OCI-LY3 (cell line): ENCODE measurements around the gene SIK3.

Experiments
- H2AFZ ChIP-seq: fragments of 200-600, 300-600 bp; shearing (Covaris generic); 2 replicates; pipeline ENCODE4 v1.6.0; 2014; ENCODE audit warnings: antibody characterized with exemption, low read depth, low read length
- H3K27ac ChIP-seq: fragments of 200-600, 300-600 bp; sonication (generic); 2 replicates; pipeline ENCODE4 v1.5.1; 2014; ENCODE audit warnings: mild to moderate bottlenecking, low read length, moderate library complexity, mixed read lengths
- H3K27me3 ChIP-seq: fragments of 200-600, 300-600 bp; sonication (generic); 2 replicates; pipeline ENCODE4 v1.6.1; 2014; ENCODE audit warnings: low read depth, low read length, mixed read lengths
- H3K36me3 ChIP-seq: fragments of 200-600, 300-600 bp; sonication (generic); replicated peaks from 2 replicates; pipeline ENCODE3; 2014; ENCODE audit warnings: low read depth, low read length, mixed read lengths
- H3K4me1 ChIP-seq: fragments of 300-600, 200-600 bp; sonication (generic); 2 replicates; pipeline ENCODE4 v1.6.1; 2014; ENCODE audit warnings: low read length, mixed read lengths
- H3K4me2 ChIP-seq: fragments of 200-600, 300-600 bp; sonication (generic); 2 replicates; pipeline ENCODE4 v1.6.1; 2014; ENCODE audit warnings: low read length, mixed read lengths
- H3K4me3 ChIP-seq: fragments of 300-600, 200-600 bp; sonication (generic); 2 replicates; pipeline ENCODE4 v1.5.1; 2014; ENCODE audit warnings: antibody characterized with exemption, mild to moderate bottlenecking, low read length, moderate library complexity
- H3K79me2 ChIP-seq: fragments of 300-600, 200-600 bp; shearing (Covaris generic); 2 replicates; pipeline ENCODE4 v1.6.1; 2014; ENCODE audit warnings: mild to moderate bottlenecking, low read length, mixed read lengths
- H3K9ac ChIP-seq: fragments of 300-600, 200-600 bp; shearing (Covaris generic); 2 replicates; pipeline ENCODE4 v1.6.0; 2014; ENCODE audit warnings: mild to moderate bottlenecking, low read length, moderate library complexity
- H3K9me3 ChIP-seq: fragments of 200-600, 300-600 bp; shearing (Covaris generic); 2 replicates; pipeline ENCODE4 v1.6.1; 2014; ENCODE audit warnings: low read length, mixed read lengths; ENCODE audit not compliant: insufficient read depth
- H4K20me1 ChIP-seq: fragments of 200-600, 300-600 bp; sonication (generic); 2 replicates; pipeline ENCODE4 v1.6.1; 2016; ENCODE audit warnings: low read length, mixed read lengths; ENCODE audit not compliant: insufficient read depth
- EZH2phosphoT487 ChIP-seq: fragments of 200-600 bp; shearing (Covaris generic); IDR thresholded peaks from 2 replicates; pipeline ENCODE4 v1.6.1; 2018; ENCODE audit warnings: antibody characterized with exemption, mixed run types, low read depth
- TF ChIP-seq, protein P1 (sequence below): fragments of 200-600, 300-600 bp; sonication (generic); IDR thresholded peaks from 2 replicates; pipeline ENCODE4 v1.5.1; 2014; ENCODE audit warnings: antibody characterized with exemption, low read length, low read depth

SIK3 gene

DNA sequence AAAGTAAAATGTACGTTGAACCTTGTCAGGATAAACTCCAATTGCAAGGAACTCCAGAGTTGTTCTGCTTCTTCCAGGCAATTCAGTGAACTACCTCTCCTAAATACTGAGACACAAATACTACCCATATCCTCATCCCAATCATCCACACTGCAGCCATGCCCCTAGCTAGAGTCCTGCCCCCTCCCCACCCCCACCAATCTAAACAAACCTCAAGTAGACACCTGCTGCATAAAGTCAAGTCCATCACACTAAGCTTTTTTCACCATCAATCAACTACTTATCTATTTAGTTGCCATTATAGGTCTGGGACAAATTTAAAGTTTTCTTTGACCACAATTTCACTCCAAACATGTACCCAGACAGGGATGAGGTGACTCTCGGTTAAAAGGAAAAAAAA, 167.6 kb downstream of the SIK3 start:
- Histone ChIP-seq H3K4me2 (no peak overlapping the region), H2AFZ (no peak overlapping the region), H3K9ac (no peak overlapping the region), H3K9me3 (no peaks in the 10 kb centered on the region), H3K27me3 (peaks cover 8% of the 10 kb centered on the region; the same call in 1 of the 2 replicates), H3K4me1 (peaks cover 14% of the 10 kb centered on the region), H4K20me1 (peaks cover 32% of the 10 kb centered on the region), H3K79me2 (no peaks in the 10 kb centered on the region), H3K27ac (no peak overlapping the region), H3K4me3 (no peak overlapping the region), H3K36me3 (peaks cover 5% of the 10 kb centered on the region)
- TF ChIP-seq, protein P1, sequence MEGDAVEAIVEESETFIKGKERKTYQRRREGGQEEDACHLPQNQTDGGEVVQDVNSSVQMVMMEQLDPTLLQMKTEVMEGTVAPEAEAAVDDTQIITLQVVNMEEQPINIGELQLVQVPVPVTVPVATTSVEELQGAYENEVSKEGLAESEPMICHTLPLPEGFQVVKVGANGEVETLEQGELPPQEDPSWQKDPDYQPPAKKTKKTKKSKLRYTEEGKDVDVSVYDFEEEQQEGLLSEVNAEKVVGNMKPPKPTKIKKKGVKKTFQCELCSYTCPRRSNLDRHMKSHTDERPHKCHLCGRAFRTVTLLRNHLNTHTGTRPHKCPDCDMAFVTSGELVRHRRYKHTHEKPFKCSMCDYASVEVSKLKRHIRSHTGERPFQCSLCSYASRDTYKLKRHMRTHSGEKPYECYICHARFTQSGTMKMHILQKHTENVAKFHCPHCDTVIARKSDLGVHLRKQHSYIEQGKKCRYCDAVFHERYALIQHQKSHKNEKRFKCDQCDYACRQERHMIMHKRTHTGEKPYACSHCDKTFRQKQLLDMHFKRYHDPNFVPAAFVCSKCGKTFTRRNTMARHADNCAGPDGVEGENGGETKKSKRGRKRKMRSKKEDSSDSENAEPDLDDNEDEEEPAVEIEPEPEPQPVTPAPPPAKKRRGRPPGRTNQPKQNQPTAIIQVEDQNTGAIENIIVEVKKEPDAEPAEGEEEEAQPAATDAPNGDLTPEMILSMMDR, result no peak
- no peak for TF ChIP-seq EZH2phosphoT487

DNA sequence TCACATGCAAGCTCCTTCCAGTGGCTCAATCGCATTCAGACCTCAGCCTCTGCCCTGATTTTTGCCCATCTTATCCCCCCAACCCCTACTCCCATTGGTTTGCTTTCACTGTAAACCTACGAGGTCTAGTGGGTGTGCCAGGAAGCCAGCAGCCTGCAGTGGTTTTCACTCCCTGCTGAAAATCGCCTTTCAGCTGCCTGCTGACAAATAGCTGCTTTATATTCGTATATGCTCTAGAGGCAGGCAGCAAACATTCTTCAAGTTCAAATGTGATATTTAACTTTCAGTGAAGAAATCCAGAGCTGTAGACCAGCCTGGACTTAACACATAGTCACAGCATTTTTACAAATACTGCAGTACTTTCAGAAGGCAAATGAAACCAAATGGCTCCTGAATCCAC, 168.1 kb downstream of the SIK3 start:
- no peak overlapping the region for H3K4me3 ChIP-seq
- no peak overlapping the region for H2AFZ ChIP-seq
- TF ChIP-seq, protein P1, result no peak
- no peak for TF ChIP-seq EZH2phosphoT487
- H3K4me2 ChIP-seq, result no peak overlapping the region
- H3K79me2 ChIP-seq, result no peaks in the 10 kb centered on the region
- peaks cover 14% of the 10 kb centered on the region for H3K4me1 ChIP-seq
- H3K27me3 ChIP-seq, result peaks cover 8% of the 10 kb centered on the region; the same call in 1 of the 2 replicates
- no peak overlapping the region for H3K9ac ChIP-seq
- H3K36me3 ChIP-seq, result peaks cover 5% of the 10 kb centered on the region
- H4K20me1 ChIP-seq, result peaks cover 32% of the 10 kb centered on the region
- H3K27ac ChIP-seq, result no peak overlapping the region
- no peaks in the 10 kb centered on the region for H3K9me3 ChIP-seq

DNA sequence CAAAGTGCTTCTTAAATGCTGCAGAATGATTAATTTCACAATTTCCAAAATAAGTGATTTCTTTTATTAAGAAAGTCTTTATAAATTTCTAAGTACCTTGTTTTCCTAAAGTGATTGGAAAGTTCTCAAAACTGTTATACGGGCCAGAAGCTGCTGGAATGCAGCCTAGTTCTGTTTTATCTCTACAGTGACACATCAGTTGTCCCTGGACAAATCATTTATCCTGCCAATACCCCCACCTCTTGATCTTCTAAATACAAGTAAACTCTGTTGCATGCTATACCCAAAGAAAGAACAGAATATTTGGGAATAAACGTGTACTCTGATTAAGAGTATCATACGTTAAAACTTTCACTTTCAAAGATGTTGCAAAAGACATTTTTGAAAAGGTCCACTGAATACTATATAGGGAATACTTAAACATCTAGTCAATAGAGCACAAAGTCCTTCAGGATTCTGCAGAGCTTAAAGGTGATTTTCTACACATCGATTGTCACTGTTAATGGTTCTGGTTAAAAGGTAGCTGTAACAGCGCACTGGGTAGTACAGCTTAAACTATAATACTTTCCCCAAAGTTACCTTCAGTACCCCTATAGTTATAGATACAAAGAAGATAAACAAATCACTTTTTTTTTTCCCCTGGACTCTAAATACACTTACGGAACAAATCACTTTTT, 168.7 kb downstream of the SIK3 start:
- peaks cover 5% of the 10 kb centered on the region for H3K36me3 ChIP-seq
- H3K4me3 ChIP-seq, result no peak overlapping the region
- no peak for TF ChIP-seq EZH2phosphoT487
- TF ChIP-seq, protein P1, result no peak
- H3K79me2 ChIP-seq, result no peaks in the 10 kb centered on the region
- peaks cover 8% of the 10 kb centered on the region; the same call in 1 of the 2 replicates for H3K27me3 ChIP-seq
- peaks cover 14% of the 10 kb centered on the region for H3K4me1 ChIP-seq
- no peak overlapping the region for H3K9ac ChIP-seq
- no peak overlapping the region for H2AFZ ChIP-seq
- peaks cover 32% of the 10 kb centered on the region for H4K20me1 ChIP-seq
- H3K4me2 ChIP-seq, result no peak overlapping the region
- no peaks in the 10 kb centered on the region for H3K9me3 ChIP-seq
- no peak overlapping the region for H3K27ac ChIP-seq

DNA sequence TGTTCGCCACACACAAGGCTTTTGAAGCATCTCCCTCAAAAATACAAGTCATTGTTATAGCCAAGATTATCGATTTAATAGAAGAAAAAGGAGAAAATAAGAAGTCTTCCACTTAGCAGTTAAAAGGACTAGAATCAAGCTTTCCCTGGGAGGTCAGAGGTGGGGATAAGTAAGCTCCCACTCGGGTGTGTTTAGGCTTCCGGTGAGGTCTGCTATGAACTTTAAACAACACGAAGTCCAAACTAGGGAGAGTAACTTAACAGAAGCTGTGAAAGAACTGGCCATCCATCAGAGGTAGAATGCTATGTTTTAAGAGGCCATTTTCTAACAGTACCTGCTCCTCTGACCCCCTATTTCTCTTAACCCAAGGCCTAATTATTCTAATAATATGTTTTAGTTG, 169.4 kb downstream of the SIK3 start:
- Histone ChIP-seq H3K27me3 (peaks cover 8% of the 10 kb centered on the region; the same call in 1 of the 2 replicates), H3K9ac (no peak overlapping the region), H3K4me3 (no peak overlapping the region), H3K36me3 (peaks cover 4% of the 10 kb centered on the region), H3K4me1 (peaks cover 14% of the 10 kb centered on the region), H4K20me1 (peaks cover 32% of the 10 kb centered on the region), H3K9me3 (no peaks in the 10 kb centered on the region), H3K79me2 (no peaks in the 10 kb centered on the region), H3K27ac (no peak overlapping the region), H3K4me2 (peak overlapping the region; percentile 3; the same call in 1 of the 2 replicates), H2AFZ (no peak overlapping the region)
- TF ChIP-seq, protein P1, result no peak
- TF ChIP-seq EZH2phosphoT487, result no peak
